HT1080 (cell line): ENCODE results near the gene DIP2C. TPM values are rescaled to one million over a fixed set of nuclear protein-coding genes. Genes with fewer than 3 reads are reported as not detected.
"Not testable (repeated sequence)": the region's sequence is repeated elsewhere in the genome, so short reads cannot be mapped to it uniquely, and the experiment has no call there.

Experiments
- DNase-seq: peaks from one replicate; pipeline ENCODE4 v3.0.0-alpha.2; 2015; ENCODE audit warnings: low read depth
- total RNA-seq: library from RNA; depleted of rRNA; stranded (reverse); fragments of >200 nt; shearing (Covaris generic); gene quantifications from 2 replicates; pipeline ENCODE4 v1.2.3, GENCODE V29; 2014

Gene DIP2C
- total RNA-seq, 1 experiment from 2014 or later = 3.2 TPM

DNA sequence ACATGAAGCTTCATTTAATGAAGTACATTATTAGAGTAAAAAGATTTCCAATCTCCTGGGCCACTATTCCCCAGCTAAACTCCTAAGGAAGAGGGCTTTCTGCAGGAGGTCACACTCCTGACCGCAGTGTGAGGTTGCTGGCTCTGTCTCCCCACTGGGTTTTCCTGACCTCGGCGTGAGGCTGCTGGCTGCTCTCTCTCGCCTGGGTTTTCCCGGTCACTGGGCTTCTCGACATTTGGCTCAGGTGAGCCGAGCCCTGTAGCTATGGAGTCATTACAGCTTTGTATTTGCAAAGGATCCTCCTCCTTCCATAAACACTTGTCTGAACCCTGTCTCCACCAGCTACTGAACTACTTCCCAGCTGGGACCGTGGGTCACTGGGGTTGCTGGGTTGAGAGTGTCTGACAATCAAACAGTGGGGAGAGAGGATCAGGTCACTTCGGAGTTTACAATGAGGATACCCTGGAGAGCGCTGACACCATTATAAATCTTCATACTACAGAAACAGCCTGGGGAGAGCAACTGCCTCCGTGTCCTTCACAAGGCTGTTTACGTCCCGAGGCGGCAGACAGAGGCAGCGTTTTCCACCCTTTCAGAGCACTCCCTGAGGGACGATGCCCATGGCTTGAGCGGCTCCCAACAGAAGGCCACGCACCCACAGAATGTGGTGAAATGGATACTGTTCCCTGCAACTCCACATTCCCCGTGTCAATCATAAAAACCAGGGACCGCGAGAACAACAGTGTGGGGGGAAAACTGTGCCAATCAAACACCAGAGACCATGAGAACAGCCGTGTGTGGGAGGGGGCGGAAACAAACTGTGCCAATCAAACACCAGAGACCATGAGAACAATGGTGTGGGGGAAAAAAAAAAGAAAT, 328.0 kb downstream of the DIP2C start:
- no peak for DNase-seq

- DNase-seq = no peak
These were observed 328.8 kb downstream of the DIP2C start for GRCh38 chr10:360653-361052.

DNA sequence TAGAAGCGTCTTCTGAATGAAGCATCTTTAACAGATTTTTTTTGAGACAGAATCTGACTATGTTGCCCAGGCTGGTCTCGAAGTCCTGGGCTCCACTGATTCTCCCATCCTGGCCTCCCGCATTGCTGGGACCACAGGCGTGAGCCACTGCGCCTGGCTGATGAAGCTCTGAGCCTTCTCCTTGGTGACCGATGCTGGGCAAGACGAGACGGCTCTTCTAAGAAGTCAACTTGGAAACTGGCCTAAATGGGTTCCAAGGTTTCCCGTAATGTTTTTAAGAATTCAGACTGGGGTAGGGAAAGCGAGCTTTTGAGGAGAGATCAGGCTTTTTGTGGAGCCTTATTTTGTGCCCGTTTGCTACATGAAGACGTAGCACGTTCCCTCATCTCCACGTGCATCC, 329.7 kb downstream of the DIP2C start:
- no peak for DNase-seq

GRCh38 chr10:359093-359492, 330.4 kb downstream of the DIP2C start:
- no peak for DNase-seq

DNA sequence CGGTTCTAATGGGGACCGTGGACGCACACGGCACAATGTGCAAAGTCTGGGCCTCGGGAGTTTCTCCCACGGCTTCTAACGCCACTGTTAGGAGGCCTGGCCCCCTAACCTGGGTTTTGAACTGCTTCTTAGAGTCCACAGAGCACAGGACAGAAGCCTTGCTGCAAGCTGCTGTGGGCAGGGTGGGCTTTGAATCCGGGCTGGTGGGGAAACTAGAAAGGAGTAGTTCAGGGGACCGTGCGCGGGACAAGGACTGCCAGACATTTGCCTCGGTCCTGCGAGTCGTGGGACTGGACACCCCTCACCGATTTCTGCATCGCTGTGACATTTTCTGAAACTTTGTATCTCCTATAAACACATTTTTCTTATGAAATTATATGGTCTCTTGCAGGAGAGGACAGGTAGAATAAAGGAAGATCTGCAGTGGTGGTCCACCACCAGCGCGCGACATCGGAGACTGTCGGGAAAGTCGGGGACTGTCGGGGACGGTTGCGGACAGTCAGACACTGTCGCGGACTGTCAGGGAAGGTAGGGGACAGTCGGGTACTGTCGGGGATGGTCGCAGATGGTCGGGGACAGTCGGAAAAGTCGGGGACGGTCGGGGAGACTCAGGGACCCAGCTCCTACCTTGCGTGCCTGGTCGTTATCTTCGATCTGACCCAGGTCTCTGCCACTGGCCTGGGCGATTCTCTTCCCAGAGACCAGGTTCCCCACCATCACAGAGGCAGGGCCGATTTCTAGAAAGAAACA, 332.1 kb downstream of the DIP2C start:
- no peak for DNase-seq

GRCh38 chr10:356452-356851, 333.0 kb downstream of the DIP2C start:
- DNase-seq = no peak

- no peak for DNase-seq
These were observed 334.4 kb downstream of the DIP2C start for GRCh38 chr10:354901-355617.

DNA sequence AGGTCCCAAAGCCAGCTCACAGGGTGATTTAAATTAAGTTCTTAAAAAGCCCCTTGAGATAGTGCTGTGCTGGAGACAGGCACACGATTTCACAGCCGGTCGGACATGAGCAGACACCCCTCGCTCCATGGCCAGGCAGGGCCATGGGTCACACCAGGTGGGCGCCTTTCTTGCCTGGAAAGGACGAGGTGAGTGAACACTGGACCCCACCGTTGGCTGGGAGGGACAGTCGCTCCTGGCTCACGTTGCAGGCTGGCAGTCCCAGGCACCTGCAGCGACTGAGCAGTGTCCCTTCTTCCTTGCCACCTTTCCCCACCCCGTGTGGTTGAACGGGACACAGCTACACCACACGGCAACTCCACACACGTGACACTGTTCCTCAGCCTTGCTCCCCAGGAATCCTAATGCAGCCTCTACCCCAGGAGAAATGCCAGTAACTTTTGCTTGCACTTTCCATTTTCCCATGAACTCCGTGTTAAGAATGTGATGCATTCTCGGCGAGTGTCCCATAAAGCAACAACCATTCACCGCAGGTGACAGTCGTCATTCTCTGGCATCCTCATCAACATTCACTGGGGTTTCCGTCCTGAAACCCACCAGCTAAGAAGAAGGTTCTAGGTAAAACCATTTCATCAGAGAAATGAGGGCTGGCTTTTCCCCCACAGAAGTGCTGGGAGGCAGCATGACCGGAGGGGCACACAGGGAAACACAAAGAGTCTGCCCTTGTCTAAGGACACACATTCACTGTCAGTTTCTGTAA, 336.8 kb downstream of the DIP2C start:
- no peak for DNase-seq

GRCh38 chr10:351770-352334, 337.6 kb downstream of the DIP2C start:
- DNase-seq = no peak

- DNase-seq = no peak
These were observed 338.4 kb downstream of the DIP2C start for GRCh38 chr10:350981-351501.

DNA sequence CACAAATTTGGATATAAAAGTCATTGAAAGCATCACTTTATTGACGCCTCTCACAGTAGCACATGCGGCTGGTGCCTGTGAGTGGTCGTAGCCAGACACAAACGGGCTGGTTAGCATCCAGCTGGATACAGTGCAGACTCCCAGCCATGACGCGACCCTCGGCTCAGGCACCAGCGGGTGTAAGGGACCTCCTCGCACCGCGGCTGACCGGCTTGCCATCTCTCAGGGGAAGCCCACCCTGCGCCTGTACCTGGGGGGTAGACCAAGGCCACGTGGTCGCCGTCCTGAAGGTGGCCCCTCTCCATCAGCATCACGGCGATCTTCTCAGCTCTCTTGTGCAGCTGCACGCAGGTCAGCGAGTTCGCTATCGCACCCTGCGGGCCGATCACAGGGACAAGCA, 340.4 kb downstream of the DIP2C start:
- DNase-seq = no peak

DNA sequence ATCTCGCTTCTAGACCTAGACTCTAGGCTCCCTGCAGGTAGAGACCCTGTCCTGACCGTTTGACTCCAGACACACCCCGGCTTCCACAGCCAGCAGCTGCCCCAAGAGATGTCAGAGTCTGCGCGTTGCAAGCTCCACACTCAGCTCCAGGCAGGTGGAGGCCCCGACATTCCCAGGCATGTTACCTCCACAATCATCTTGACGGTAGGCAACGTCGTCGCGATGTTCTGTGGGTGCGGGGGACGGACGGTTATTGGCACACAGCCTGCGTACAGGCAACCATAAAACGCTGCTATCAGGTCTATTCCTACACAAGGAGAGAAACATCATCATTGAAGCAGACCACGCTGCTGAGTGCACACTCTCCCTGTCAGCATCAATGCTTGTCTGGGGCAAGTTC, 341.0 kb downstream of the DIP2C start:
- DNase-seq = no peak

- not testable (repeated sequence) for DNase-seq
These were observed 341.7 kb downstream of the DIP2C start for GRCh38 chr10:347774-348173.

DNA sequence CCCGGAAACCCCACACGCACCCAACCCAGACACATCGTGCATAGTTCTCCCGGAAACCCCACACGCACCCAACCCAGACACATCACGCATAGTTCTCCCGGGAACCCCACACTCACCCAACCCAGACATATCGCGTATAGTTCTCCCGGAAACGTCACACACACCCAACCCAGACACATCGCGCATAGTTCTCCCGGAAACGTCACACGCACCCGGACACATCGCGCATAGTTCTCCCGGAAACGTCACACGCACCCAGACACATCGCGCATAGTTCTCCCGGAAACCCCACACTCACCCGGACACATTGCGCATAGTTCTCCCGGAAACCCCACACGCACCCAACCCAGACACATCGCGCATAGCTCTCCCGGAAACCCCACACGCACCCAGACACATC, 342.3 kb downstream of the DIP2C start:
- DNase-seq = not testable (repeated sequence)

DNA sequence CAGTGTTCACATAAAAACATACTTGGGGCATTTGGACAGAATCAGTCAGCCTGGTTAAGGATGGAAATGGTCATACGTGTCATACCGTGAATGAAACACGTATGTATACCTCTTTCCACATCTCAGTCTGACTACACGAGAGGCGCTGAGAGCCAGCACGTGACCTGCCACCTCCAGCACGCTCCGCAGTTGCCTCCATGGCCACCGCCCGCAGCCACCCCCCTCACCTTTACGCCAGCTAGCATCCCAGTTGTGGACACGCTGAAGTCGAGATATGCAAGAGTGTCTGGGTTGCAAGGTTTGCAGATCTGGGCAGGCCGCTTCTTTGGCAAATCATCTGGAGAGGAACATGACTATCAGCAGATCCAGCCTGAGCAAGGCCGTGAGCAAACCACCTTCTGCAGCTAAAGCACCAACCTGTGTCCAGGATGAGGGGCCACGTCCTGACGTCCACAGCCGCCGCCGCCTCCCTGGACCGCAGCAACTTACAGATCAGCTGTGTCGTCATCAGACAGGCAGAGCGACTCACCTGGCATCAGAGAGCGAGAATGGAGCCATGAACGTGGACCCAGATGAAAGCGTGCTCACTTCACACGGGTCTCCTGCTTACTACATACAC, 344.8 kb downstream of the DIP2C start:
- no peak for DNase-seq

DNA sequence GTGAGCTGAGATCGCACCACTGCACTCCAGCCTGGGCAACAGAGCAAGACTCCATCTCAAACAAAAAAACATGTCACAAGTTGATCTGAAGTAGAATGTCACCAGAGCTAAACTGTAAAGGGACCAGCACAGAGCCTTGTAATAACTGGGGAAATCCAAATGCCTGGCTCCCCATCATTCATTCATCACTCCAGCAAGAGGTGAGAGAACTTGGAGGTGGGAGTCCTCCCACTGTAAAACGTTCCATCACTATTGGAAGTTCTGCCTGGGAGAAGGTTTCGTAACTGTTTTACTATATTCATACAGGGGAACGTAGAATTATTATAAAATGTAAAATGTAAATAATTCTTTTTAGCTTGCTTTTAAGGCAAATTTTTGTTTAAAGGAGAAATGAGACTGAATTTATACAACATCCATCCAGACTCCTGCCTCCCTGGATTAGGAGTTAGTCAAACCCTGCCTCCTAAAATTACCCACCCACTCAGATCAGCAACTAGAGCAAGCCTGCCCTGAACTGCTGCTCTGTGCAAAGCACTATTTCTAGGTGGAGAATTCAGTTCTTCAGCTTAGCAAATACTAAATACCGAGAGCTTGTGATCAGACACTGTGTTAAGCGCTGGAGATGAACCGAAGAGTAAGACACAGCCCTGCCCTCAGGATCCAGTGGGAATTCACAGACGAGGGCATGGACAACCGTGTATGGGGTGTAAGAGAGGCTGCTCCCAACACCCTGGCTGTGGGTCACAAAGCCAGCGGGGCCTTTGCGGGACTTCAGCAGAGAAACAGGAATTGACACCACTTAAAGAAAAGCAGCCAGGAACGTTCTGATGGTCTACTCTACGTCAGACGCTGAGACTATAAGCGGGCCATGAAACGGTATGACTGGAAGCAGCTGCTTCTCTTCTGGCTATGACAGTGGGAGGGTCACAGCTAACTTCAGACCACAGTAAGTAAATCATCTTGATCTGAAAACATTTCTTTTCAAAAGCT, 345.9 kb downstream of the DIP2C start:
- no peak for DNase-seq

DNA sequence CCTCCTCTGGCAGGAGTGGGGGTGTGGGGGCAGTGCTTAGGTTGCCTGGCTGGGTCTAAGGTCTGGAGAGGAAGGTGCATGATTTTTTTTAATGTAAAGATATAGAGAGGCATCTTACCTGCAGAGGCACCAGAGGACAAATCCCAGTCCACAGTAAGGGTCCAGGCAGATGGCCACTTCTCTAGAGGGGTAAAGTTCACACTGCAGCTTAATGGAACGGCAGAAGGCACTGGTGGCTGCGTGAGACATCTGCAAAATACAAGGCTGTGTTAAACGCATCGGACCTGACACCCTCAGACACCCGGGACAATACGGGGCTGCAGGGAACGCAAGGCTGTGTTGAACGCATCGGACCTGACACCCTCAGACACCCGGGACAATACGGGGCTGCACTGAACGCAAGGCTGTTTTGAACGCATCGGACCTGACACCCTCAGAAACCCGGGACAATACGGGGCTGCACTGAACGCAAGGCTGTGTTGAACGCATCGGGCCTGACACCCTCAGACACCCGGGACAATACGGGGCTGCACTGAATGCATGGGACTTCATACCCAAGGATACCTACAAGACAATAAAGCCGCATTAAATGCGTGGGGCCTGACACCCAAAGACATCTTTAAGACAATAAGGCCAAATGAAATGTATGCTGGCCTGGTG, 348.3 kb downstream of the DIP2C start:
- DNase-seq = no peak

DNA sequence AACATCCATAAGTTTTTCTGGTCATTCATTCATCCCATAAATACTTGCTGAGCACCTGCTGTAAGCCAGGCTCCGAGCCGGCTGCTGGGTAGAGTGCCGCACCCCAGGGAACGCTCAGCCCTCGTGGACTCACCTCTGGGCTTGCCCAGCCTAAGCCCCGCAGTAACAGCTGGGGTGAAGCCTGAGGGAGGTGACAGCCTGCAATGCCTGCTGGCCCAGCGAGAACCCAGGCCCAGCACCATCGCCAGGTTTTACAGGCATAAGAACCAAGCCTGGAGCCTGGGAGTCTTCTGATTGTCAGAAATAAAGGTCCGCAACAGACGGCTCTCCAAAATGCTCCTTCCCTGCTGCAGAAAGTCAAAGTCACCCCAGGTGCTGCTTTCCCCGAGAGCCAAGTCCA, 348.8 kb downstream of the DIP2C start:
- DNase-seq = no peak

- no peak for DNase-seq
These were observed 350.5 kb downstream of the DIP2C start for GRCh38 chr10:339038-339391.
